Measurements from ENCODE around the gene SCRN2. TPM values are rescaled to one million over a fixed set of nuclear protein-coding genes. Genes with fewer than 3 reads are reported as not detected.

Gene SCRN2
- total RNA-seq, 3 donors from 2014 or later (not counting 1 experiment from before 2014, with no cell fraction given): 33.7 to 38.0 (median 35.7) TPM

DNA sequence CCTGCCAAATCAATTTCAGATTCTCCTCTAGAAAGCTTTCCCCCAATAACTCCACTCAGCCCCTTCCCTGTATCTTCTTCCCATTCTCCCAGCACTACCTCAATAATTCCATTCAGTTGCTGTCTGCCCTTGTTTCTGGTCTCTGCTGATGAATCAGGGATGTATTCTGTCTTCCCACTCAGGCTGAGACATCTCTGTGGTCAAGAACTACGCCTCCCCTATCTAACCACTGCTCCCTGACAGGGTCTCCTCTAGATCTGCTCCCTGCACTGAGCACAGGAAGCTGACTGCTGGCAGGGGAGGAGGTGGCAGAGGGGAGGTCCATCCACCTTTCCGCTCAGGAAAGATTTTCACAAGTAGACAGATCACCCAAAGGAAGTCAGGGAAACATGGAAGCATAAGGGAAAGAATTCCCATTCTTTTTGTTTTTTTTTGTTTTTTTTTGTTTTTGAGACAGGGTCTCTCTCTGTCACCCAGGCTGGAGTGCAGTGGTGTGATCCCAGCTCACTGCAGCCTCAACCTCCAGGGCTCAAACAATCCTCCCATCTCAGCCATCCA is 38.0 kb upstream of the SCRN2 start:
- no peaks in the 10 kb centered on the region for H3K36me3 Mint-ChIP-seq
- ATAC-seq: no peak
- H3K4me1 Mint-ChIP-seq: peaks cover 0 to 6% of the 10 kb centered on the region in 2 donors
- TF ChIP-seq, protein P1, sequence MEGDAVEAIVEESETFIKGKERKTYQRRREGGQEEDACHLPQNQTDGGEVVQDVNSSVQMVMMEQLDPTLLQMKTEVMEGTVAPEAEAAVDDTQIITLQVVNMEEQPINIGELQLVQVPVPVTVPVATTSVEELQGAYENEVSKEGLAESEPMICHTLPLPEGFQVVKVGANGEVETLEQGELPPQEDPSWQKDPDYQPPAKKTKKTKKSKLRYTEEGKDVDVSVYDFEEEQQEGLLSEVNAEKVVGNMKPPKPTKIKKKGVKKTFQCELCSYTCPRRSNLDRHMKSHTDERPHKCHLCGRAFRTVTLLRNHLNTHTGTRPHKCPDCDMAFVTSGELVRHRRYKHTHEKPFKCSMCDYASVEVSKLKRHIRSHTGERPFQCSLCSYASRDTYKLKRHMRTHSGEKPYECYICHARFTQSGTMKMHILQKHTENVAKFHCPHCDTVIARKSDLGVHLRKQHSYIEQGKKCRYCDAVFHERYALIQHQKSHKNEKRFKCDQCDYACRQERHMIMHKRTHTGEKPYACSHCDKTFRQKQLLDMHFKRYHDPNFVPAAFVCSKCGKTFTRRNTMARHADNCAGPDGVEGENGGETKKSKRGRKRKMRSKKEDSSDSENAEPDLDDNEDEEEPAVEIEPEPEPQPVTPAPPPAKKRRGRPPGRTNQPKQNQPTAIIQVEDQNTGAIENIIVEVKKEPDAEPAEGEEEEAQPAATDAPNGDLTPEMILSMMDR (IDR thresholded peaks at IDR 0.05): no peak
- no peak overlapping the region for H3K27ac Mint-ChIP-seq
- peaks cover 8% of the 10 kb centered on the region for H3K4me1 ChIP-seq (ENCODE audit: control insufficient read depth, insufficient read depth, low read length)
- intact Hi-C loops (cut with micrococcal nuclease): no loop called here
- DNase-seq: no peak
- H3K27me3 Mint-ChIP-seq (ENCODE audit: low read depth in 2 of 2): peaks cover 22 to 33% of the 10 kb centered on the region in 2 donors
- H3K4me3 Mint-ChIP-seq: no peak overlapping the region
- no peak overlapping the region for H3K27ac ChIP-seq (ENCODE audit: low read length)
- WGBS (ENCODE audit: insufficient coverage): 84% methylated on average over 1 of the region's 2 CpGs
- no peak overlapping the region for H3K4me3 ChIP-seq (ENCODE audit: low read length)
- no peaks in the 10 kb centered on the region for H3K36me3 ChIP-seq (ENCODE audit: control insufficient read depth, insufficient read depth, low read length)
- no peaks in the 10 kb centered on the region for H3K9me3 ChIP-seq (ENCODE audit: control insufficient read depth, insufficient read depth, low read length)
- no peaks in the 10 kb centered on the region for H3K9me3 Mint-ChIP-seq
- H3K27me3 ChIP-seq (ENCODE audit: control insufficient read depth, insufficient read depth, low read length): no peaks in the 10 kb centered on the region

DNA sequence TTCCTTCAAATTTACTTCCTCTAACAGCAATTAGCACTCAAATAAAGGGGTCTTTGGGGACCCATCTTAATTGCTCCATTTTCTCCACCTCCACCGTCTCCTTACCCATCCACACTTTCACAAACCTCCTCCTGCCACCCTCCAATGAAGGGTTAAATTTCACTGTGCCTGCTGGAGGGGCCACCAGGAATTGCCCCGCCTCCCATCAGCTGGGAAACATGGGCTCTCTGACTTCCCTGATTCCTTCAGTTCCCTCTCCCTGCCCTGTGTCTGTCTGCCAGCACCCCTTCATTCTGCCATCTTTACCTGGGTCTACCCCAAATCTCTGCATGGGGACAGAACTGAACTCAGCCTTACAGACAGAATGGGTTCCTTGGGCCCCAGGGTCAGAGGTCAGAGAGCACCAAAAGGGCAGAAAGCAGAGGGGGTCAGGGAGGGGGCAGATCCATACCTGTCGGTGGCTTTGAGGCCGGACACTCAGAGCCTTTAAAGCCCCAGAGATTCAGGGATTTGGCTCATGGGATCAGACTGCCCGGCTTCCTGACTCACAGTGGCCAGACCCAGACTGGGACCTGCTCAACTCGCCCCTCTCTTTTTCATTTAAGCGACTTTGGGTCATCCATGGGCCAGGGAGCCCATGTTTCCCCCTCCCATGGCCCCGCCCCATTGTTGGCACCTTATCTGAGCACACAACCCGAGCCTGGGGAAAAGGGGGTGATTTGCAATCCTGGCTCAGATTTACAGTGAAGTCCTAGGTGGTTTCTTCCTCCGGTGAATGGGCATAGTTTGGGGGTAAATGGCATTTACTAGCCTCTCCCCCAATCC is 37.3 kb upstream of the SCRN2 start:
- TF ChIP-seq, protein P1 (IDR thresholded peaks at IDR 0.05): no peak
- no peaks in the 10 kb centered on the region for H3K36me3 ChIP-seq (ENCODE audit: control insufficient read depth, insufficient read depth, low read length)
- H3K4me1 Mint-ChIP-seq: peaks cover 0 to 4% of the 10 kb centered on the region in 2 donors
- 83% methylated on average over 9 of the region's 10 CpGs for WGBS (ENCODE audit: insufficient coverage)
- no peak overlapping the region for H3K4me3 Mint-ChIP-seq
- no peak for ATAC-seq
- H3K4me3 ChIP-seq (ENCODE audit: low read length): no peak overlapping the region
- H3K36me3 Mint-ChIP-seq: no peaks in the 10 kb centered on the region
- no peaks in the 10 kb centered on the region for H3K27me3 ChIP-seq (ENCODE audit: control insufficient read depth, insufficient read depth, low read length)
- intact Hi-C loops (cut with micrococcal nuclease): no loop called here
- peaks cover 28 to 33% of the 10 kb centered on the region in 2 donors for H3K27me3 Mint-ChIP-seq (ENCODE audit: low read depth in 2 of 2)
- peaks cover 8% of the 10 kb centered on the region for H3K4me1 ChIP-seq (ENCODE audit: control insufficient read depth, insufficient read depth, low read length)
- H3K9me3 ChIP-seq (ENCODE audit: control insufficient read depth, insufficient read depth, low read length): no peaks in the 10 kb centered on the region
- no peak for DNase-seq
- no peaks in the 10 kb centered on the region for H3K9me3 Mint-ChIP-seq
- no peak overlapping the region for H3K27ac ChIP-seq (ENCODE audit: low read length)
- H3K27ac Mint-ChIP-seq: no peak overlapping the region

DNA sequence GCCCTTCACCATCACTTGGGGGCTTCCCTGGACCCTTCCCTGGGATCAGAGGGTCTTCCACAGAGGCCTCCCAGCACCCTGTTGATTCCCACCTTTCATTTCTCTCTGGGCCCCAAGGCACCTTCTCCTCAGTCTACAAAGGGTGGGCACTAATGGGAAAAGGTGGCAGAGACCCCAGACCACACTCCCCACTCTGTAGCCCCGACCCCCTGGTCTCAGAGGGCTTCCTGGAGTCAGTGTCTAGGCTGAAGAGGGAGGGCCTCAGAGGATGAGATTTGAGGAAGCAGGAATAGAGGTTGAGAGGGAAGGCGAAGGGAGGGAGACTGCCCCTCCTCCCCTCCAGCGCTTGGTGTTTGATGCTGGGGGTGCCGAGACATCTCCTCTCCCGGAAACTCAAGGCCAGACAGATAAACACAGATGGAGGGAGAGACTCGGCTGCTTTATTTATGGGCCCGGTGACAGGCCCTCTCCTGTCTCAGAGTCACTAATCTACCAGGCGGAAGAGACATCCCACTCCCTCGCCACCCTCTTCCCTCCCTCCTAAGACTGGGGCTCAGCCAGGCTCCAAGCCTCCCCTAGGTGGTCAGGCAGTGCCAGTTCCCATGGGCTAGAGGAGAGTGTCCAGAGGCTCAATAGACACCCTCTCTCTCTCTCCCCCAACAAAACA is 36.4 kb upstream of the SCRN2 start:
- 62% methylated on average over 6 of the region's 9 CpGs for WGBS (ENCODE audit: insufficient coverage)
- no peak for ATAC-seq
- TF ChIP-seq, protein P1 (IDR thresholded peaks at IDR 0.05): no peak
- no peaks in the 10 kb centered on the region for H3K36me3 Mint-ChIP-seq
- DNase-seq: no peak
- H3K27ac Mint-ChIP-seq: no peak overlapping the region
- H3K4me3 Mint-ChIP-seq: no peak overlapping the region
- H3K4me3 ChIP-seq (ENCODE audit: low read length): no peak overlapping the region
- H3K27me3 Mint-ChIP-seq (ENCODE audit: low read depth in 2 of 2): peaks cover 32 to 33% of the 10 kb centered on the region in 2 donors
- no peaks in the 10 kb centered on the region for H3K9me3 Mint-ChIP-seq
- H3K4me1 Mint-ChIP-seq: no peaks in the 10 kb centered on the region
- no peaks in the 10 kb centered on the region for H3K9me3 ChIP-seq (ENCODE audit: control insufficient read depth, insufficient read depth, low read length)
- peaks cover 1% of the 10 kb centered on the region for H3K27me3 ChIP-seq (ENCODE audit: control insufficient read depth, insufficient read depth, low read length)
- H3K36me3 ChIP-seq (ENCODE audit: control insufficient read depth, insufficient read depth, low read length): no peaks in the 10 kb centered on the region
- no peak overlapping the region for H3K27ac ChIP-seq (ENCODE audit: low read length)
- intact Hi-C loops (cut with micrococcal nuclease): no loop called here
- H3K4me1 ChIP-seq (ENCODE audit: control insufficient read depth, insufficient read depth, low read length): peaks cover 4% of the 10 kb centered on the region

Measured in natural killer cell (primary cell).